GM12878 (cell line): ENCODE measurements around the gene HACE1. TPM values are rescaled to one million over a fixed set of nuclear protein-coding genes. Genes with fewer than 3 reads are reported as not detected.
A peak's percentile ranks its signal among the peaks of the same experiment; 100 is the strongest.

Source experiments
- ATAC-seq: fragments of 200-7000 bp; cut with Tn5 transposase; 3 replicates; pipeline ENCODE4 v1.9.1; 2020; ENCODE audit warnings: mild to moderate bottlenecking, moderate library complexity
- BruUV-seq: library from RNA; stranded (reverse); fragments of 400-500 nt; replicated peaks from 2 replicates; lab custom pipeline; 2021; lab: Mats Ljungman, UMichigan
- CTCF ChIA-PET: fragments of 300-600 bp; sonication (Branson Sonifier 250); formaldehyde crosslinking; extraction: SDS; loops from one replicate; lab custom pipeline; 2021; ENCODE audit warnings: inconsistent platforms; lab: Yijun Ruan, JAX
- POLR2A ChIA-PET: fragments of 350-600 bp; formaldehyde crosslinking; extraction: SDS; loops from one replicate; lab custom pipeline; 2021; ENCODE audit warnings: inconsistent platforms; lab: Charles Lee
- RAD21 ChIA-PET: fragments of 300-600 bp; sonication (Branson Sonifier 250); formaldehyde crosslinking; loops from one replicate; lab custom pipeline; 2023; ENCODE audit warnings: antibody characterized with exemption; ENCODE audit not compliant: unreplicated experiment; lab: Charles Lee
- SMC1A ChIA-PET: fragments of 300-600 bp; sonication (Branson Sonifier 250); formaldehyde crosslinking; loops from one replicate; lab custom pipeline; 2023; ENCODE audit not compliant: unreplicated experiment, uncharacterized antibody; lab: Charles Lee
- DNase-seq: peaks from one replicate; pipeline ENCODE4 v3.0.0-alpha.2; 2011; ENCODE audit warnings: low read depth, low spot score
- FAIRE-seq: peaks from 3 replicates; lab custom pipeline; 2011; peaks lifted over from hg19 to GRCh38; lab: Jason Lieb, UNC
- H2AFZ ChIP-seq: 2 replicates; pipeline ENCODE4 v1.6.0; 2011; ENCODE audit warnings: low read depth, low read length, control low read depth; ENCODE audit not compliant: control insufficient read depth
- H3K27ac ChIP-seq: 2 replicates; pipeline ENCODE4 v1.5.1; 2011; ENCODE audit warnings: control low read depth; ENCODE audit not compliant: control insufficient read depth, insufficient read depth
- H3K27me3 ChIP-seq, 2 experiments: replicated peaks in 1 of 2; 2 replicates each; pipeline versions ENCODE4 v1.6.0 to v1.6.1; 2011; ENCODE audit warnings: low read length in 1 of 2; ENCODE audit not compliant: control insufficient read depth in 2 of 2, insufficient read depth in 2 of 2
- H3K36me3 ChIP-seq, 2 experiments: 2 replicates each; pipeline ENCODE4 v1.5.1; 2011; ENCODE audit warnings: low read length in 1 of 2; ENCODE audit not compliant: control insufficient read depth in 2 of 2, insufficient read depth in 2 of 2
- H3K4me1 ChIP-seq: 2 replicates; pipeline ENCODE4 v1.6.1; 2011; ENCODE audit warnings: mild to moderate bottlenecking, low read length, moderate library complexity, mixed read lengths; ENCODE audit not compliant: control insufficient read depth, insufficient read depth
- H3K4me2 ChIP-seq: 2 replicates; pipeline ENCODE4 v1.6.0; 2011; ENCODE audit warnings: control low read depth; ENCODE audit not compliant: control insufficient read depth, insufficient read depth
- H3K4me3 ChIP-seq: fragments of 200-600 bp; sonication (generic); 2 replicates; pipeline ENCODE4 v1.5.1; 2016
- H3K79me2 ChIP-seq: 2 replicates; pipeline ENCODE4 v1.6.0; 2011; ENCODE audit warnings: low read length; ENCODE audit not compliant: control insufficient read depth, insufficient read depth
- H3K9ac ChIP-seq: 2 replicates; pipeline ENCODE4 v1.8.0; 2011; ENCODE audit warnings: low read length, control low read depth, mixed read lengths; ENCODE audit not compliant: control insufficient read depth, insufficient read depth
- H3K9me3 ChIP-seq: replicated peaks from 3 replicates; pipeline ENCODE4 v1.5.1; 2011; ENCODE audit warnings: mild to moderate bottlenecking, low read length; ENCODE audit not compliant: control insufficient read depth, insufficient read depth
- H4K20me1 ChIP-seq: 2 replicates; pipeline ENCODE4 v1.6.0; 2011; ENCODE audit not compliant: control insufficient read depth, insufficient read depth
- CBX5 ChIP-seq: sonication (generic); IDR thresholded peaks from 2 replicates; pipeline ENCODE4 v1.6.1; 2016; ENCODE audit warnings: low read depth, moderate library complexity, mild to moderate bottlenecking, inconsistent platforms
- GATAD2B ChIP-seq: fragments of 450-650 bp; conservative IDR thresholded peaks from 2 replicates; pipeline ENCODE4 v1.6.1; 2017; ENCODE audit warnings: low read depth, mild to moderate bottlenecking, moderate library complexity
- HDAC6 ChIP-seq: fragments of 200-600 bp; sonication (generic); IDR thresholded peaks from one replicate; pipeline ENCODE4 v1.8.0; 2017; ENCODE audit warnings: antibody characterized with exemption; ENCODE audit not compliant: unreplicated experiment
- IRF3 ChIP-seq: fragments of 450-650 bp; IDR thresholded peaks from 2 replicates; pipeline ENCODE4 v1.6.1; 2014; ENCODE audit warnings: mild to moderate bottlenecking
- KLF5 ChIP-seq: fragments of 450-650 bp; IDR thresholded peaks from 2 replicates; pipeline ENCODE4 v1.6.1; 2014; ENCODE audit warnings: mild to moderate bottlenecking; ENCODE audit not compliant: partially characterized antibody
- MAX ChIP-seq: IDR thresholded peaks from 2 replicates; pipeline ENCODE4 v1.6.1; 2012; ENCODE audit warnings: low read depth, low read length, improper control_type of control experiment
- MEF2B ChIP-seq: fragments of 450-650 bp; IDR thresholded peaks from 2 replicates; pipeline ENCODE4 v1.6.1; 2018; ENCODE audit warnings: mild to moderate bottlenecking, moderate library complexity; ENCODE audit not compliant: partially characterized antibody, poor library complexity, severe bottlenecking
- MYB ChIP-seq: fragments of 150-350 bp; IDR thresholded peaks from 2 replicates; pipeline ENCODE4 v1.6.1; 2014; ENCODE audit warnings: mild to moderate bottlenecking, low read depth, low read length, borderline replicate concordance
- NBN ChIP-seq: fragments of 450-650 bp; IDR thresholded peaks from 2 replicates; pipeline ENCODE4 v1.6.1; 2016
- NRF1 ChIP-seq: conservative IDR thresholded peaks from 2 replicates; pipeline ENCODE4 v1.6.1; 2011; ENCODE audit warnings: mild to moderate bottlenecking, low read depth, low read length, improper control_type of control experiment
- PML ChIP-seq: IDR thresholded peaks from 2 replicates; pipeline ENCODE4 v1.6.1; 2012; ENCODE audit warnings: low read length, inconsistent platforms
- RCOR1 ChIP-seq: conservative IDR thresholded peaks from 2 replicates; pipeline ENCODE4 v1.6.1; 2012; ENCODE audit warnings: low read depth, low read length, improper control_type of control experiment
- RELA ChIP-seq: fragments of 450-650 bp; IDR thresholded peaks from 2 replicates; pipeline ENCODE4 v1.8.0; 2014; ENCODE audit warnings: borderline replicate concordance; ENCODE audit not compliant: partially characterized antibody
- SMC3 ChIP-seq: IDR thresholded peaks from 2 replicates; pipeline ENCODE4 v1.6.1; 2011; ENCODE audit warnings: low read length, improper control_type of control experiment, borderline replicate concordance
- TCF12 ChIP-seq: IDR thresholded peaks from 2 replicates; pipeline ENCODE4 v1.6.1; 2011; ENCODE audit warnings: low read depth, mild to moderate bottlenecking, low read length
- ZNF24 ChIP-seq: fragments of 450-650 bp; IDR thresholded peaks from 2 replicates; pipeline ENCODE4 v1.6.1; 2017; ENCODE audit warnings: antibody characterized with exemption, mild to moderate bottlenecking
- WGBS: methylation state at CpG from one replicate; pipeline ENCODE4 v1.1.6; 2016; ENCODE audit warnings: low lambda C conversion rate; ENCODE audit not compliant: insufficient replicate concordance, insufficient coverage; ENCODE audit errors: missing lambda C conversion rate; 5-methylcytosine and 5-hydroxymethylcytosine counted together
- in situ Hi-C: fragments of 300-500 bp; cut with MboI; formaldehyde crosslinking; loops from 9 replicates; pipeline ENCODE4 v1.14.3; 2018; ENCODE audit warnings: mixed read lengths
- intact Hi-C: fragments of 100-400 bp; cut with micrococcal nuclease; formaldehyde crosslinking; loops from one replicate; pipeline ENCODE4 v1.14.2; 2022; ENCODE audit not compliant: unreplicated experiment
- polyA plus RNA-seq, 11 experiments: library from polyadenylated mRNA; depleted of rRNA in 4 of 11; unstranded in 6 of 11; stranded (reverse) in 5 of 11; fragments of >200 nt; fragmentation: Nextera tagmentation in 4 of 11; fragmentation: Illumina TruSeq in 1 of 11; extraction: Ambion mirVana in 4 of 11; extraction: Trizol in 1 of 11; gene quantifications; 1 replicate in 1 of 11; 2 replicates in 10 of 11; pipeline versions ENCODE4 v1.2.1 to v1.2.3, GENCODE V29; 2011 to 2016; ENCODE audit warnings: inconsistent platforms in 2 of 11, missing spikeins in 2 of 11, low read depth in 1 of 11
- total RNA-seq, 4 experiments: library from RNA; depleted of rRNA in 3 of 4; stranded (reverse); fragments of >200 nt in 3 of 4; fragmentation: Illumina TruSeq in 1 of 4; extraction: Trizol in 1 of 4; gene quantifications; 2 replicates each; pipeline versions ENCODE4 v1.2.1 to v1.2.3, GENCODE V29; 2013 to 2021
- TF ChIP-seq, protein P1 (sequence below): fragments of 450-650 bp; IDR thresholded peaks from 2 replicates; pipeline ENCODE4 v1.6.1; 2017; ENCODE audit warnings: mild to moderate bottlenecking
- TF ChIP-seq, protein P2 (sequence below): IDR thresholded peaks from 2 replicates; pipeline ENCODE4 v1.6.1; 2012; ENCODE audit warnings: low read length, inconsistent platforms
- TF ChIP-seq, protein P3 (sequence below): IDR thresholded peaks from 2 replicates; pipeline ENCODE4 v1.6.1; 2011; ENCODE audit warnings: low read depth, low read length, improper control_type of control experiment, borderline replicate concordance

The HACE1 gene
- total and polyA plus RNA-seq, 10 of the 15 experiments (the other 5 are each of a cell fraction or from before 2014, with no cell fraction given) = 1.6 to 16.9 (median 5.6) TPM

- no peak for DNase-seq
- CTCF ChIA-PET = no interaction called here
- POLR2A ChIA-PET = no interaction called here
These were observed 141.0 kb downstream of the HACE1 start for GRCh38 chr6:104718672-104719071.

More at GRCh38 chr6:104718672-104719071, 141.0 kb downstream of the HACE1 start:
- H3K4me2 ChIP-seq = no peak overlapping the region
- TF ChIP-seq SMC3 (no peak), TCF12 (no peak), MEF2B (no peak), GATAD2B (no peak), RCOR1 (no peak), PML (no peak), MAX (no peak), ZNF24 (no peak), HDAC6 (no peak), CBX5 (no peak), KLF5 (no peak), IRF3 (no peak), RELA (no peak), NBN (no peak), MYB (no peak), NRF1 (no peak)
- TF ChIP-seq, protein P1, sequence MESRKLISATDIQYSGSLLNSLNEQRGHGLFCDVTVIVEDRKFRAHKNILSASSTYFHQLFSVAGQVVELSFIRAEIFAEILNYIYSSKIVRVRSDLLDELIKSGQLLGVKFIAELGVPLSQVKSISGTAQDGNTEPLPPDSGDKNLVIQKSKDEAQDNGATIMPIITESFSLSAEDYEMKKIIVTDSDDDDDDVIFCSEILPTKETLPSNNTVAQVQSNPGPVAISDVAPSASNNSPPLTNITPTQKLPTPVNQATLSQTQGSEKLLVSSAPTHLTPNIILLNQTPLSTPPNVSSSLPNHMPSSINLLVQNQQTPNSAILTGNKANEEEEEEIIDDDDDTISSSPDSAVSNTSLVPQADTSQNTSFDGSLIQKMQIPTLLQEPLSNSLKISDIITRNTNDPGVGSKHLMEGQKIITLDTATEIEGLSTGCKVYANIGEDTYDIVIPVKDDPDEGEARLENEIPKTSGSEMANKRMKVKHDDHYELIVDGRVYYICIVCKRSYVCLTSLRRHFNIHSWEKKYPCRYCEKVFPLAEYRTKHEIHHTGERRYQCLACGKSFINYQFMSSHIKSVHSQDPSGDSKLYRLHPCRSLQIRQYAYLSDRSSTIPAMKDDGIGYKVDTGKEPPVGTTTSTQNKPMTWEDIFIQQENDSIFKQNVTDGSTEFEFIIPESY = no peak
- TF ChIP-seq, protein P2, sequence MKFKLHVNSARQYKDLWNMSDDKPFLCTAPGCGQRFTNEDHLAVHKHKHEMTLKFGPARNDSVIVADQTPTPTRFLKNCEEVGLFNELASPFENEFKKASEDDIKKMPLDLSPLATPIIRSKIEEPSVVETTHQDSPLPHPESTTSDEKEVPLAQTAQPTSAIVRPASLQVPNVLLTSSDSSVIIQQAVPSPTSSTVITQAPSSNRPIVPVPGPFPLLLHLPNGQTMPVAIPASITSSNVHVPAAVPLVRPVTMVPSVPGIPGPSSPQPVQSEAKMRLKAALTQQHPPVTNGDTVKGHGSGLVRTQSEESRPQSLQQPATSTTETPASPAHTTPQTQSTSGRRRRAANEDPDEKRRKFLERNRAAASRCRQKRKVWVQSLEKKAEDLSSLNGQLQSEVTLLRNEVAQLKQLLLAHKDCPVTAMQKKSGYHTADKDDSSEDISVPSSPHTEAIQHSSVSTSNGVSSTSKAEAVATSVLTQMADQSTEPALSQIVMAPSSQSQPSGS = no peak
- TF ChIP-seq, protein P3, sequence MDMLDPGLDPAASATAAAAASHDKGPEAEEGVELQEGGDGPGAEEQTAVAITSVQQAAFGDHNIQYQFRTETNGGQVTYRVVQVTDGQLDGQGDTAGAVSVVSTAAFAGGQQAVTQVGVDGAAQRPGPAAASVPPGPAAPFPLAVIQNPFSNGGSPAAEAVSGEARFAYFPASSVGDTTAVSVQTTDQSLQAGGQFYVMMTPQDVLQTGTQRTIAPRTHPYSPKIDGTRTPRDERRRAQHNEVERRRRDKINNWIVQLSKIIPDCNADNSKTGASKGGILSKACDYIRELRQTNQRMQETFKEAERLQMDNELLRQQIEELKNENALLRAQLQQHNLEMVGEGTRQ = no peak
- FAIRE-seq = peak; percentile 27
- H3K27ac ChIP-seq = no peak overlapping the region
- H4K20me1 ChIP-seq = no peaks in the 10 kb centered on the region
- RAD21 ChIA-PET = no interaction called here
- no peaks in the 10 kb centered on the region for H3K27me3 ChIP-seq
- H2AFZ ChIP-seq = no peak overlapping the region
- H3K36me3 ChIP-seq = no peaks in the 10 kb centered on the region
- H3K4me3 ChIP-seq = no peak overlapping the region
- no peaks in the 10 kb centered on the region for H3K79me2 ChIP-seq
- SMC1A ChIA-PET = no interaction called here
- H3K9me3 ChIP-seq = no peaks in the 10 kb centered on the region
- intact Hi-C loops = no loop called here
- WGBS = 46% methylated on average over 1 of the region's 1 CpG
- ATAC-seq = no peak
- in situ Hi-C loops = no loop called here
- no peak overlapping the region for H3K9ac ChIP-seq
- no TSS peak for BruUV-seq
- no peaks in the 10 kb centered on the region for H3K4me1 ChIP-seq
